Transverse colon (tissue), 4 donors: ENCODE data around the gene COL6A5.

Experiments used
- EP300 ChIP-seq: sonication (generic); formaldehyde crosslinking; IDR thresholded peaks from one replicate; pipeline ENCODE4 v1.6.1; 2017; ENCODE audit warnings: antibody characterized with exemption, low read depth
- POLR2A ChIP-seq: fragments of 450-650 bp; IDR thresholded peaks from one replicate; pipeline ENCODE4 v1.6.1; 2016; ENCODE audit warnings: antibody characterized with exemption, mild to moderate bottlenecking, moderate library complexity
- POLR2AphosphoS5 ChIP-seq, 3 donors: sonication (generic); formaldehyde crosslinking; IDR thresholded peaks; one replicate each; pipeline ENCODE4 v1.6.1; 2016; ENCODE audit warnings: antibody characterized with exemption in 3 of 3
- TF ChIP-seq, protein P1 (sequence below), 5 experiments: fragments of 200-600 bp in 3 of 5; fragments of 450-650 bp in 2 of 5; sonication (generic) in 3 of 5; IDR thresholded peaks; 1 replicate in 2 of 5; 2 replicates in 3 of 5; pipeline ENCODE4 v1.5.1; 2016 to 2017; ENCODE audit warnings: antibody characterized with exemption in 5 of 5, inconsistent platforms in 3 of 5, mild to moderate bottlenecking in 2 of 5, moderate library complexity in 1 of 5

DNA sequence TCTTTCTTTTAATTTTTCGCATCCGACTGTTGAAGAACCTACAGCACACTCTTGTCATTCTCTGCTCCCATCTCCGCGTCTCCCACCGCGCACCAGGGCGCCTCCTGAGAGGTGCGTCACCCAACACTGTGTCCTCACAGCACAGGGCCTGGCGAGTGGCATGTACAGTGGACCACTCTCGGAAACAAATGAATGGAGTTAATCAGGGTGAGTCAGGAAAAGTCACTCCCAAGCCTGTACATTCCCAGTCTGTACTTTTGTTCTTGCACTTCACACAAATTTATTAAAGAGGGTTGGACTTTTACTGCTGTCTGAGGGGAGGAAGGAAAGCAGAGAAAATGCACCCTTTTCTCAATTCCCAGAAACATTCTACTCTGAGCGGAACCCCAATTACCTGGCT is 172.1 kb downstream of the COL6A5 start:
- TF ChIP-seq POLR2AphosphoS5 (IDR thresholded peaks at IDR 0.05) (no peak), POLR2A (no peak), EP300 (no peak)
- TF ChIP-seq, protein P1, sequence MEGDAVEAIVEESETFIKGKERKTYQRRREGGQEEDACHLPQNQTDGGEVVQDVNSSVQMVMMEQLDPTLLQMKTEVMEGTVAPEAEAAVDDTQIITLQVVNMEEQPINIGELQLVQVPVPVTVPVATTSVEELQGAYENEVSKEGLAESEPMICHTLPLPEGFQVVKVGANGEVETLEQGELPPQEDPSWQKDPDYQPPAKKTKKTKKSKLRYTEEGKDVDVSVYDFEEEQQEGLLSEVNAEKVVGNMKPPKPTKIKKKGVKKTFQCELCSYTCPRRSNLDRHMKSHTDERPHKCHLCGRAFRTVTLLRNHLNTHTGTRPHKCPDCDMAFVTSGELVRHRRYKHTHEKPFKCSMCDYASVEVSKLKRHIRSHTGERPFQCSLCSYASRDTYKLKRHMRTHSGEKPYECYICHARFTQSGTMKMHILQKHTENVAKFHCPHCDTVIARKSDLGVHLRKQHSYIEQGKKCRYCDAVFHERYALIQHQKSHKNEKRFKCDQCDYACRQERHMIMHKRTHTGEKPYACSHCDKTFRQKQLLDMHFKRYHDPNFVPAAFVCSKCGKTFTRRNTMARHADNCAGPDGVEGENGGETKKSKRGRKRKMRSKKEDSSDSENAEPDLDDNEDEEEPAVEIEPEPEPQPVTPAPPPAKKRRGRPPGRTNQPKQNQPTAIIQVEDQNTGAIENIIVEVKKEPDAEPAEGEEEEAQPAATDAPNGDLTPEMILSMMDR (IDR thresholded peaks at IDR 0.05): no peak
